Inferior parietal cortex (tissue), 1 donor: Measurements from ENCODE around the gene SH2D1B.

Source experiments
- DNase-seq: peaks from one replicate; pipeline ENCODE4 v3.0.0-alpha.2; 2016; ENCODE audit errors: extremely low spot score

SH2D1B gene

GRCh38 chr1:162381941-162382750, 29.8 kb downstream of the SH2D1B start:
- DNase-seq = no peak

GRCh38 chr1:162381383-162381782, 30.6 kb downstream of the SH2D1B start, which contains the start of gene C1orf226:
TSS of gene C1orf226 (plus strand) at chr1:162381728. CDS start at chr1:162381902, 174 bp downstream.
- DNase-seq = no peak

- no peak for DNase-seq
Measured at GRCh38 chr1:162380061-162380846, 31.7 kb downstream of the SH2D1B start.

GRCh38 chr1:162376691-162377090, 35.2 kb downstream of the SH2D1B start, which contains the start of gene SPATA46:
TSS of gene SPATA46 (minus strand) at chr1:162376854. CDS start at chr1:162376790, 64 bp downstream.
- DNase-seq = no peak

- no peak for DNase-seq
Measured at GRCh38 chr1:162375463-162375862, 36.5 kb downstream of the SH2D1B start.

- DNase-seq = no peak
Measured at GRCh38 chr1:162374406-162374805, 37.5 kb downstream of the SH2D1B start.

GRCh38 chr1:162373541-162374260, 38.2 kb downstream of the SH2D1B start:
- DNase-seq = no peak

GRCh38 chr1:162373072-162373427, 38.9 kb downstream of the SH2D1B start:
- DNase-seq = no peak

- no peak for DNase-seq
Measured at GRCh38 chr1:162372159-162373071, 39.5 kb downstream of the SH2D1B start.

GRCh38 chr1:162371611-162372010, 40.3 kb downstream of the SH2D1B start:
- no peak for DNase-seq

- DNase-seq = no peak
Measured at GRCh38 chr1:162370721-162371120, 41.2 kb downstream of the SH2D1B start.

- DNase-seq = no peak
Measured at GRCh38 chr1:162370161-162370560, 41.8 kb downstream of the SH2D1B start.

- DNase-seq = no peak
Measured at GRCh38 chr1:162369571-162369970, 42.4 kb downstream of the SH2D1B start.

- DNase-seq = no peak
Measured at GRCh38 chr1:162368451-162368850, 43.5 kb downstream of the SH2D1B start.

GRCh38 chr1:162367772-162368171, 44.2 kb downstream of the SH2D1B start:
- DNase-seq = no peak

- no peak for DNase-seq
Measured at GRCh38 chr1:162367073-162367472, 44.9 kb downstream of the SH2D1B start.

GRCh38 chr1:162366671-162367070, 45.3 kb downstream of the SH2D1B start:
- no peak for DNase-seq

- no peak for DNase-seq
Measured at GRCh38 chr1:162366149-162366548, 45.8 kb downstream of the SH2D1B start.

- no peak for DNase-seq
Measured at GRCh38 chr1:162365284-162366020, 46.5 kb downstream of the SH2D1B start.

- no peak for DNase-seq
Measured at GRCh38 chr1:162364498-162364897, 47.4 kb downstream of the SH2D1B start.
